NCI-H1092 (cell line): ENCODE data around the gene TEAD1.

Experiments used
- DNase-seq: peaks from one replicate; lab custom pipeline; 2025; lab: John Stamatoyannopoulos, UW

Gene TEAD1

DNA sequence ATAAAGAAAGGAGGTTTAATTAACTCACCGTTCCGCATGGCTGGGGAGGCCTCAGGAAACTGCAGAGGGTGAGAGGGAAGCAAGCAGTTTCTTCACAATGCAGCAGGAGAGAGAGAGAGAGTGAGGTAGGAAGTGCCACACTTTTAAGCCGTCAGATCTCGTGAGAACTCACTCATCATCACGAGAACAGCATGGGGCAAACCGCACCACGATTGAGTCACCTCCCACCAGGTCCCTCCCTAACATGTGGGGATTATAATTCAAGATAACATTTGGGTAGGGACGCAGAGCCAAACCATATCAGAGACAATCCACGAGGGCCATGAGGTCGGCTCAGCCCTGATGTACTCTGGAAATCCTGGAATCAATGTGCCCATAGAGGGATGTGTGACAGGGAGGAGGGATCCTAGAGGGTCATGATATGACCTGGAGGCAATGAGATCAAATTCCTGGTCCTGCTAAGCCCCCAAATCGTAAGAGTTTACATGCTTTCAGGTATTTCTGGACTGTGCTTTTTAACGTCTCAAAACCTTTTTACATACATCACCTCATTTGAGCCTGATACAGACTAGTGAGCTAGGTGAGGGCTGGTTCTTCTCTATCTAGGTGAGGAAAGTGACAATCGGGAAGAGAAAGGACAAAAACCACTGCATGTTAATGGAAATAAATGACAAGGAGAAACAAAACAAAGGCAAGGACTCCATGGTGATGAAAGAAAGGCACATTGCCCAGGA is 315.4 kb downstream of the TEAD1 start:
- no peak for DNase-seq

DNA sequence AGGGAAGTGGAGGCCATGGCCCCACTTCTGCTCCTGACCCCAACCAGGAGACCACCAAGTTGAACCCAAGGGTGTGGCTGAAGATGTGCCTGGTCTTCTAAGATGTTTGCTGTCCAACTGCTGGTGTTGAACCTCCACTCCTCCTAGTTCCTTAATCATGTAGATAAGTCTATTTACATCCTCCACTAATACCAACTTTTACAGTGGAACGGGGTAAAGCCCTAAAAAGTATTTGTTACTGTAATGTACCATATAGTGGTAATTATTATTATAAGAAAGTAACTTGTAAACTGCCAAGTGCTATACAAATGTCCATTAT is 315.9 kb downstream of the TEAD1 start:
- no peak for DNase-seq

DNA sequence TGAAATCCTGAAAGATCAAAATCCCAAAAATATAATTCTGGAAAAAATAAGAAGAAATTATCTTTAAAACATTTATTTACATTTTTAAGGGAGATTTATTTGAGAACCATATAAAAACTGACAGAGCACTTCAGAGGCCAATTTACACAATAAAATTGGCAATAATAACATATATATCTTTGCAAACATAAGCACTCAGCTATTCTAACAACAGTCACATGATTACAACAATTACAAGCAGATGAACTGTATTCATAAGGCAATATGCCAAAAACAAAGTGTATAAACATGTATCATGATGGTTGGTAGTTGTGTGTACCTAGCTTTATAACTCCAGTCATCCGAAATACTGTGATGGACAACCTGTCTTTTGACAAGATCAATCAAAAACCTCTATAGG is 317.2 kb downstream of the TEAD1 start:
- DNase-seq = no peak

DNA sequence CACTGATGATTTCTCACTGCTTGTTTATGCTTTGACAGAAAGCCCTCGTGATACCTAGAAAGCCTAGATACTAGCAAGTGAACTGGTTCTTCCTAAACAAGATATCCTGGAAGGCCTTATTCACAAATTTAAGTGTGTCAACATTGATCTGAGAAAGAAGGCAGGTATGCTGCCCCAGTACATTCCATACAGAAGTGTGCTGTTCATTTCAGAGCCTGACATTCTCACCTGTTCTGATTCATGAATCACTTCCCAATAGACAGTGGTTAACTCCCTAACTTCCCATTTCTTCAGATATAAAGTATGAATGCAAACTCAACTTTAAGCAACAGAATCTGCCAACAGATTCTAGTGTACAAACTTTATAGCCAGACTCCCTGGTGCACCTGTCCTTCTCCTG is 319.4 kb downstream of the TEAD1 start:
- DNase-seq = no peak
